D721Med (cell line): Measurements from ENCODE around the gene ESYT1.
"Not testable (repeated sequence)": the region's sequence is repeated elsewhere in the genome, so short reads cannot be mapped to it uniquely, and the experiment has no call there.

Experiments
- DNase-seq: peaks from one replicate; pipeline ENCODE4 v3.0.0; 2011; ENCODE audit warnings: low spot score; ENCODE audit not compliant: insufficient read length
- FAIRE-seq: peaks from 2 replicates; lab custom pipeline; 2011; peaks lifted over from hg19 to GRCh38; lab: Jason Lieb, UNC
- CTCF ChIP-seq: IDR thresholded peaks from 2 replicates; pipeline ENCODE4 v1.5.1; 2012; ENCODE audit warnings: mild to moderate bottlenecking, control low read depth; ENCODE audit not compliant: insufficient read depth; ENCODE audit errors: missing control alignments

ESYT1 gene

GRCh38 chr12:56116267-56117081, 11.6 kb upstream of the ESYT1 start, which contains the start of gene RPL41:
TSS of gene RPL41 (plus strand) at chr12:56116633.
- no peak for FAIRE-seq
- no peak for TF ChIP-seq CTCF
- no peak for DNase-seq

DNA sequence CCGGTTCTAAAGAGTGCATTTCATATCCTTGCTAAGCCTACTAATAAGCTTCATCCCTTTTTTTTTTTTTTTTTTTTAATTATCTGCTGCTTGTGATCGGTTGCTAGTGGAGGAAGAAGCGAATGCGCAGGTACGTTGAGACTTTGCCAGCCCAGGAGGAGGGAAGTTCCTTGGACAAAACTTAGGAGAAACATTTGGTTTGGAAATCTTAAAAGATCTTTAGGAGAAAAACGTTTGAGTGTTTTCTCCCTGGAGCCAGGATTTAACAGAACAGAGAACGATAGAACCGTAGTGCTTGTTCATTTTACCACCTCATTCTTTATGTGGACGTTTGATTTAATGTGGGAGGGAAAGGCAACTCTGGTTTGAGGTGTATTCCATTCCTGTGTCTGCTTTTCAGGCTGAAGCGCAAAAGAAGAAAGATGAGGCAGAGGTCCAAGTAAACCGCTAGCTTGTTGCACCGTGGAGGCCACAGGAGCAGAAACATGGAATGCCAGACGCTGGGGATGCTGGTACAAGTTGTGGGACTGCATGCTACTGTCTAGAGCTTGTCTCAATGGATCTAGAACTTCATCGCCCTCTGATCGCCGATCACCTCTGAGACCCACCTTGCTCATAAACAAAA, 10.9 kb upstream of the ESYT1 start:
- not testable (repeated sequence) for FAIRE-seq, DNase-seq

DNA sequence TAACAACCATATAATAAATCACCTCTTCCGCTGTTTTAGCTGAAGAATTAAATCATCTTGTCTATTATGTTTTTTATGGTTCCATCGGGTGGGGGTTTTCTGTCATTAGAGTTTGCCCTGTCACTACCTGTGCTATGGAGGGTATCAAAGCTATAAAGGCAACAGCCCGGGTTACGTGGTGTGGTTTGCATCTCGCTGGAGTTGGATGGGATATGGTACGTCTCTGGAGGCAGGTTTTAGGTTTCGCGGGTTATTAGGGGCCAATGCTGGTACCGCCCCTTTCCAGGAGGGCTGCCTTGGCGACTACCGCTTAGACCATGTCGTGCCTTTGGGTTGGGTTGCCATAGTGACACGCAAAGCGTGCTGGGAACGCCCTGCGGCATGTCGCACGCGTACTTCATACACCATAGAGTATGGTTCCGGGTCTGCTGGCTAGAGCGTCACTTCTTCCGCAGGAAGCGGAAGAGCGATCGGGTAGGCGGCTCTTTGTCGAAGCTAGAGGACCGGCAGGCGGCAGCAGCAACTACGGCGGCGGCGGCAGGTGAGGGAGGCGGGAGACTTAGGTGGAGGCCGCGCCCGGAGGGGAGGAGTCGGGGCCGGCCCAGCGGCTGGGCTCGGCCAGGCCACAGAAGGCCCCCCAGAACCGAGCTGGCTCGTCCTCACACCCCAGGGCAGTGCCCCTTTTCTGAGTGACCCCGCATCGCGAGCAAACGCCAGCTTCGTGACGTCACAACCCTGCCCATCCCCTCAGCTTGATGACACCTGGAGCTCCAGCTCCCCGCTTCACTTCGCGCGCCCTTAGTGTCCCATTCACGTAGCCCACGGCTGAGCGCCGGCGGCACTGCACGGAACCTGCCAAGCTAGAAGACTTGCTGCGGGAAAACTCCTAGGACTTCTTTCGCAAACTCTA, 10.0 kb upstream of the ESYT1 start, which contains the start of gene ZC3H10:
ZC3H10 (plus strand) TSS at position 489 of the 910 bp plus-strand sequence. CDS start 2,297 bp downstream, outside the sequence.
- peak; percentile 35 for FAIRE-seq
- DNase-seq: peak; percentile 58
- peak; percentile 46 for TF ChIP-seq CTCF

DNA sequence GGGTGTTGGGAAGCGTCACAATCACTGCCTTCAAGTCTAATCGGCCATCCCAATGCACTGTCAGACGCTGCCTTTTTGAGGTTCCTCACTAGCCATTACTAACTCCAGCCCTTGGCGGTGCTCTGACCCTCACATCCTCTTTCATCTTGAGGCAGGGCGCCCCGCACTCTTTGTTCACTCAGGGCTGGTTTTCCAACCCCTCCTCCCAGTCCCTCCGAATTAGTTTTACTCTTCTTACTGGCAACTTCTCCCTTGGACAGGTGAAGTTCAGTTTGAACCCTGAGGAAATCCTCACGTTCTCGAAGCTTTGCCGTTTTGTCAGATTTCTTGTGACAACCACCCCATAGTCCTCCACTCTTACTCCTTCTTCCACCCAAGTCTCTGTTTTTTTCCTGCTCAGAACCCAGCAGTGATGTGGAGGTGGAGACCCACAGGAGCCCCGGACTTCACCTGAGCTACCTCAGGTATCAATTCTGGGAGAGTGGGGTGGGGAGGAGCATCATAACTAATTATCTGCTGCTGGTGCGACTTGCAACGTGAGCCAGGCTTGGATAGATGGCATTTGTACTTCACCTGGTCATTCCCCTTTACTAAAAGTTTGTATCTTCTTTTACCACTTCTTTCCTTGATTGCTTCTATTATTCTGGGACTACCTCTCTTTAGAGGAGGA, 9.2 kb upstream of the ESYT1 start:
- FAIRE-seq (no peak), DNase-seq (no peak)
- TF ChIP-seq CTCF: no peak

GRCh38 chr12:56119361-56119796, 8.7 kb upstream of the ESYT1 start:
- peak; percentile 86 for TF ChIP-seq CTCF
- peak; percentile 81 for DNase-seq
- no peak for FAIRE-seq

DNA sequence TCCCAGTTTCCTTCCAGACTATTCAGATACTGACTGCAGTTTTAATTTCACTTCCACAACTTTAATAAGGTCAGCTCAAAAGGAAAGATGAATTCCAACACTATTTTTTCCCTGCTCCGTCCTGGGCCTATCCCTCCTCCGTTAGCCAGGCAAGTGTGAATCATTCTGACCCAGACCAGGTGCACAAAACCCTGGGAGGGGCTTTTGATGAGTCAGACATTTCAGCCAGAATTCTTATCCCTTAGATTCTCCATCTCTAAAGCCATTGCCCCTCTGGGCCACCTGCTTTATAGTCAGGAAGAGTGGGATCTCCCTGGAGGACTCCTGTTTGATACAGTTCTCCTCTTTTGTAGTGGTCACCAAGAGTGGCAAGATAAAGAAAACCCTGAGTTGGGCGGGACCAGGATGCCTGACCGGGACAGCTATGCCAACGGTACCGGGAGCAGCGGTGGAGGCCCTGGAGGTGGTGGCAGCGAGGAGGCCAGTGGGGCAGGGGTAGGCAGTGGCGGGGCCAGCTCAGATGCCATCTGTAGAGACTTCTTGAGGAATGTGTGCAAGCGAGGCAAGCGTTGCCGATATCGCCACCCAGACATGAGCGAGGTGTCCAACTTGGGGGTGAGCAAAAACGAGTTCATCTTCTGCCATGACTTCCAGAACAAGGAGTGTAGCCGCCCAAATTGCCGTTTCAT, 7.8 kb upstream of the ESYT1 start:
- TF ChIP-seq CTCF: no peak
- no peak for DNase-seq
- no peak for FAIRE-seq
